Nephron progenitor cell (in vitro differentiated cells): ENCODE data around the gene MED10.

Source experiments
- DNase-seq: peaks from one replicate; pipeline ENCODE4 v3.0.0; 2021
- H3K27ac Mint-ChIP-seq: 2 replicates; pipeline ENCODE4 v1.8.0; 2021; ENCODE audit warnings: mild to moderate bottlenecking, moderate library complexity, mixed read lengths
- H3K27me3 Mint-ChIP-seq: 2 replicates; pipeline ENCODE4 v1.8.0; 2021; ENCODE audit warnings: mild to moderate bottlenecking, low read depth, mixed read lengths; ENCODE audit not compliant: poor library complexity
- H3K36me3 Mint-ChIP-seq: 2 replicates; pipeline ENCODE4 v1.8.0; 2021; ENCODE audit warnings: low read depth, mixed read lengths
- H3K4me1 Mint-ChIP-seq: 2 replicates; pipeline ENCODE4 v1.8.0; 2021; ENCODE audit warnings: mixed read lengths
- H3K4me3 Mint-ChIP-seq: 2 replicates; pipeline ENCODE4 v1.8.0; 2021; ENCODE audit warnings: mild to moderate bottlenecking, moderate library complexity, mixed read lengths
- H3K9me3 Mint-ChIP-seq: 2 replicates; pipeline ENCODE4 v1.8.0; 2021; ENCODE audit warnings: mild to moderate bottlenecking, moderate library complexity, mixed read lengths
- TF ChIP-seq, protein P1 (sequence below): fragments of 200-600 bp; sonication (generic); IDR thresholded peaks from 2 replicates; pipeline ENCODE4 v1.5.0; 2021; ENCODE audit warnings: antibody characterized with exemption

Gene MED10

DNA sequence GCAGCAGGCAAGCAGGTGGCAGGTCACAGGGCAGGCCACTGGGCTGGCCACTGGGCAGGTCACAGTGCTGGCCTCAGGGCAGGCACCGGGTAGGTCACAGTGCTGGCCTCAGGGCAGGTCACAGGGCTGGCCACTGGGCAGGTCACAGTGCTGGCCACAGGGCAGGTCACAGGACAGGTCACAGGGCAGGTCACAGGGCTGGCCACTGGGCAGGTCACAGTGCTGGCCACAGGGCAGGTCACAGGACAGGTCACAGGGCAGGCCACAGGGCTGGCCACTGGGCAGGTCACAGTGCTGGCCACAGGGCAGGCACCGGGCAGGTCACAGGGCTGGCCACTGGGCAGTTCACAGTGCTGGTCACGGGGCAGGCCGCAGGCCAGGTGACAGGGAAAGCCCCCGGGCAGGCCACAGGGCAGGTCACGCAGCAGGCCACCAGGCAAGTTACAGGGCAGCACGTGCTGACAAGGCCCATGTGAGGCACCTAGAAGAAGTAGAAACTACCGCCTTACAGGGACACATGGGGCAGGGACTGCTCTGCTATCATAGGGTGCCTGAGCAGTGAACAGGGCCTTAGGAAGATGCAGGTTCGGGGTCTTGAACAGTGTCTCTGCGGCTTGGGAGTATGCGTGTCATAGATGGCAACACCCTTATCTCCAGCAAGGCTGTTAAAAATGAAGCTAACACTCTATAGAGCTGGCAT, 18.6 kb upstream of the MED10 start:
- Mint-ChIP-seq H3K27ac (no peak overlapping the region), H3K36me3 (no peaks in the 10 kb centered on the region), H3K4me3 (no peak overlapping the region), H3K27me3 (peaks cover 35% of the 10 kb centered on the region), H3K4me1 (peaks cover 6% of the 10 kb centered on the region), H3K9me3 (peaks cover 17% of the 10 kb centered on the region)
- TF ChIP-seq, protein P1, sequence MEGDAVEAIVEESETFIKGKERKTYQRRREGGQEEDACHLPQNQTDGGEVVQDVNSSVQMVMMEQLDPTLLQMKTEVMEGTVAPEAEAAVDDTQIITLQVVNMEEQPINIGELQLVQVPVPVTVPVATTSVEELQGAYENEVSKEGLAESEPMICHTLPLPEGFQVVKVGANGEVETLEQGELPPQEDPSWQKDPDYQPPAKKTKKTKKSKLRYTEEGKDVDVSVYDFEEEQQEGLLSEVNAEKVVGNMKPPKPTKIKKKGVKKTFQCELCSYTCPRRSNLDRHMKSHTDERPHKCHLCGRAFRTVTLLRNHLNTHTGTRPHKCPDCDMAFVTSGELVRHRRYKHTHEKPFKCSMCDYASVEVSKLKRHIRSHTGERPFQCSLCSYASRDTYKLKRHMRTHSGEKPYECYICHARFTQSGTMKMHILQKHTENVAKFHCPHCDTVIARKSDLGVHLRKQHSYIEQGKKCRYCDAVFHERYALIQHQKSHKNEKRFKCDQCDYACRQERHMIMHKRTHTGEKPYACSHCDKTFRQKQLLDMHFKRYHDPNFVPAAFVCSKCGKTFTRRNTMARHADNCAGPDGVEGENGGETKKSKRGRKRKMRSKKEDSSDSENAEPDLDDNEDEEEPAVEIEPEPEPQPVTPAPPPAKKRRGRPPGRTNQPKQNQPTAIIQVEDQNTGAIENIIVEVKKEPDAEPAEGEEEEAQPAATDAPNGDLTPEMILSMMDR, result no peak
- DNase-seq, result no peak

DNA sequence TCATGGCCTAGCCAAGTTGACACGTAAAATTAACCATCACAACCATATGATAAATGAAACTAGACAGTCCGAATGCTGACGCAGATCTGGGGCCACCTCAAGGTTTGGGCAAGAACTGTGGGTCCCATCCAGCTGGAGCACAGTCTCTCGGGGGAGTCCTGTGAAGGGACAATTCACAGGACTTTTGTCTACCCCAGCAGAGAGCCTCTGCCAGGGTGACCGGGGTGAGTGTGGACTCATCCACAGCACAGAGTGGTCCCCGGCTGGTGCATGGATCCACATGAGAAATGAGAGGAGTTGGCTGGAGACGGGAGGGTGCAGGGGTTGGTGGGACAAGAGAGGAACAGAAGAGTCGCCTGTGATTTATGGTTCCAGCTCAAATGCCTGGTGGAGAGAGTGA, 17.7 kb upstream of the MED10 start:
- DNase-seq, result no peak
- peaks cover 20% of the 10 kb centered on the region for H3K9me3 Mint-ChIP-seq
- H3K36me3 Mint-ChIP-seq, result no peaks in the 10 kb centered on the region
- H3K27ac Mint-ChIP-seq, result no peak overlapping the region
- no peak overlapping the region for H3K4me3 Mint-ChIP-seq
- TF ChIP-seq, protein P1, result no peak
- peaks cover 33% of the 10 kb centered on the region for H3K27me3 Mint-ChIP-seq
- H3K4me1 Mint-ChIP-seq, result peaks cover 6% of the 10 kb centered on the region

DNA sequence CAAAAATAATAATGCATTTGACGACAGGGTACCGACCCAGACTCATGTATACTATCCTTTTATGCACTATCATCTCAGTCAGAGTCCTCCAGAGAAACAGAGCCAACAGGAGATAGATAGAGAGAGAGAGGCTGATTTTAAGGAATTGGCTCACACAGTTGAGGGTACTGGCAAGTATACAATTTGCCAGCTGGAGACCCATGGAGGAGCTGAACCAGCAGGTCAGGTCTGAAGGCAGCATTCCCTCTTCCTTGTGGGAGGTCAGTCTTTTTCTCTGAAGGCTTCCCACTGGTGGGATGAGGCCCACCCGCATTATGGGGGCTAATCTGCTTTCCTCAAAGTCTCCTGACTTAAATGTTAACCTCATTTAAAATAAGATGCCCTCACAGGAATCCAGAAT, 17.3 kb upstream of the MED10 start:
- Mint-ChIP-seq H3K4me1 (peaks cover 6% of the 10 kb centered on the region), H3K27me3 (peaks cover 30% of the 10 kb centered on the region), H3K27ac (no peak overlapping the region), H3K36me3 (no peaks in the 10 kb centered on the region), H3K4me3 (no peak overlapping the region), H3K9me3 (peaks cover 20% of the 10 kb centered on the region)
- DNase-seq, result no peak
- TF ChIP-seq, protein P1, result no peak

DNA sequence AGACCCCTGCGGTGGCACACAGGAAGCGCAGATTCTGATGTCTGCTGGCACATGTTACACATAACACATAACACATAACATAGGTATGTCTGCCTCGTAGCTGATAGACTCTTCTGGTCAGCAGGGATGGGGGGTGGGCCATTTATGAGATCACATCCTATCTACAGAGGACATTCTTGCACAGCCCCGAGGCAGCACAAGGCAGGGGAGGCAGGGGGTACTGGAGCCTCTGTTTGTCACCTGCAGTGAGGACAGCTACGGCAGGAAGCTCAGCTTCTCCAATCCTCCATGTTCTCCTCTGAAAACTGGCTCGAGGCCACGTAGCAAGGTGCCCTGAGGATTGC, 16.7 kb upstream of the MED10 start:
- H3K4me3 Mint-ChIP-seq, result no peak overlapping the region
- H3K4me1 Mint-ChIP-seq, result peaks cover 6% of the 10 kb centered on the region
- H3K27me3 Mint-ChIP-seq, result peaks cover 30% of the 10 kb centered on the region
- DNase-seq, result no peak
- peaks cover 20% of the 10 kb centered on the region for H3K9me3 Mint-ChIP-seq
- H3K27ac Mint-ChIP-seq, result no peak overlapping the region
- no peaks in the 10 kb centered on the region for H3K36me3 Mint-ChIP-seq
- TF ChIP-seq, protein P1, result no peak

DNA sequence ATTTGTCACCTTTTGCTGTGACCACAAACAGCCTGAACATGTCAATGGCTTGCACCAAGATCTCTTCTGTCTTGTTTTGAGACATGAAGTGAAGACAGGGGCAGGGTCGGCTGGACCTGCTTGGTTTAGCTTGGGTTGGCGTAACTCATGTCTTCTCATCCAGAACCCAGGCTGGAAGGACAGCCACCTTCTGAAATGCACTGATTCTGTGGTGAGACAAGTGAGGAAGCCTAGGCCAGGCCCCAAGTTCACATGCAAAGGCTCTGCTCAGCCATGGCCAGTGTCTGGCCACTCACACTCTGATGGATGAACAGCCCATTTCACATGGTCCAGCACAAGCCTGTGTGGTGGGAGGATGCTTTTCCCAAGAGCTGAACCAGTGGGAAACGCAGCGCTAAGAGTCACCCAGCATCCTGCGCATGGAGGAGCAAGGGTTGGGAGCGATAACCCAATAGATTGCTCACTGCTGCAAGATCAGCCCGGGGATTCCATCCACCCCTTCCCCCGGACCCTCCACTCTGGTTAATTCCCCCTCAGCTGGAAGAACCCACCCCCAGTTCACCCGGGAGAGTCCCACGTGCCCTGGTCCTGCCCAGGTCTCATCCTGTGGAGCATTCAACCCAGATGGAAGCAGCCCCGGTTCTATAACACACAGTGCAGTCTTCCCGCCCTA, 16.2 kb upstream of the MED10 start:
- TF ChIP-seq, protein P1, result no peak
- DNase-seq, result no peak
- peaks cover 6% of the 10 kb centered on the region for H3K4me1 Mint-ChIP-seq
- H3K9me3 Mint-ChIP-seq, result peaks cover 20% of the 10 kb centered on the region
- peaks cover 31% of the 10 kb centered on the region for H3K27me3 Mint-ChIP-seq
- H3K27ac Mint-ChIP-seq, result no peak overlapping the region
- no peak overlapping the region for H3K4me3 Mint-ChIP-seq
- no peaks in the 10 kb centered on the region for H3K36me3 Mint-ChIP-seq
